H1 (cell line): ENCODE results near the gene C22orf23. TPM values are rescaled to one million over a fixed set of nuclear protein-coding genes. Genes with fewer than 3 reads are reported as not detected.

Source experiments
- BACH1 ChIP-seq: IDR thresholded peaks from 2 replicates; pipeline ENCODE4 v1.6.1; 2012; ENCODE audit warnings: low read length, improper control_type of control experiment
- CHD7 ChIP-seq: fragments of 300-600 bp; sonication (generic); IDR thresholded peaks from 2 replicates; pipeline ENCODE4 v1.7.1; 2012; ENCODE audit warnings: low read length, moderate library complexity, mild to moderate bottlenecking, inconsistent platforms; ENCODE audit not compliant: insufficient replicate concordance
- CTCF ChIP-seq, 3 experiments: IDR thresholded peaks; 1 replicate in 2 of 3; 2 replicates in 1 of 3; pipeline versions ENCODE4 v1.5.1 to v1.6.1; 2011; ENCODE audit warnings: low read length in 3 of 3, mild to moderate bottlenecking in 3 of 3, inconsistent platforms in 2 of 3, low read depth in 1 of 3, moderate library complexity in 1 of 3; ENCODE audit not compliant: insufficient read depth in 1 of 3; ENCODE audit errors: control extremely low read depth in 1 of 3
- KDM1A ChIP-seq: fragments of 200-600, 300-600 bp; sonication (generic); IDR thresholded peaks from 2 replicates; pipeline ENCODE4 v1.7.1; 2016; ENCODE audit warnings: mild to moderate bottlenecking, low read length, borderline replicate concordance
- SAP30 ChIP-seq: fragments of 300-600 bp; sonication (generic); IDR thresholded peaks from 2 replicates; pipeline ENCODE4 v1.7.1; 2012; ENCODE audit warnings: low read length, moderate library complexity, mild to moderate bottlenecking, inconsistent platforms; ENCODE audit not compliant: insufficient read depth, insufficient replicate concordance
- SIRT6 ChIP-seq: IDR thresholded peaks from one replicate; pipeline ENCODE4 v1.7.1; 2012; ENCODE audit warnings: low read length, inconsistent platforms
- SP1 ChIP-seq: IDR thresholded peaks from 2 replicates; pipeline ENCODE4 v1.6.1; 2011; ENCODE audit warnings: low read depth, low read length
- TAF1 ChIP-seq: IDR thresholded peaks from 2 replicates; pipeline ENCODE4 v1.6.1; 2011; ENCODE audit warnings: mild to moderate bottlenecking, low read depth, low read length
- TCF12 ChIP-seq: IDR thresholded peaks from 2 replicates; pipeline ENCODE4 v1.6.1; 2011; ENCODE audit warnings: low read depth, mild to moderate bottlenecking, low read length
- YY1 ChIP-seq: IDR thresholded peaks from 2 replicates; pipeline ENCODE4 v1.6.1; 2011; ENCODE audit warnings: low read depth, mild to moderate bottlenecking, low read length
- polyA plus RNA-seq, 7 experiments: library from polyadenylated mRNA; depleted of rRNA in 3 of 7; stranded (reverse) in 5 of 7; unstranded in 2 of 7; fragments of >200 nt in 5 of 7; fragments of 200-250 nt in 2 of 7; gene quantifications; 1 replicate in 5 of 7; 2 replicates in 1 of 7; 4 replicates in 1 of 7; pipeline versions ENCODE4 v1.2.1 to v1.2.3, GENCODE V29; 2011 to 2013; ENCODE audit warnings: missing spikeins in 2 of 7, mixed read lengths in 2 of 7
- total RNA-seq: library from RNA; stranded (reverse); fragmentation: NEBNext Ultra II Directional; extraction: Animal tissue kit (Norgen Biotek cat#: 25700); gene quantifications from 2 replicates; pipeline ENCODE4 v1.2.1, GENCODE V29; 2021

Gene C22orf23
- total and polyA plus RNA-seq, 2 of the 8 experiments (the other 6 are each of a cell fraction or from before 2014, with no cell fraction given), result 0.50 to 0.54 TPM

- TF ChIP-seq CHD7 (no peak), SP1 (no peak), BACH1 (no peak), CTCF (IDR thresholded peaks at IDR 0.05; ENCODE audit: control extremely low read depth in 1 of 3, insufficient read depth in 1 of 3, low read depth in 1 of 3, low read length in 3 of 3) (no peak), KDM1A (no peak), TCF12 (no peak), YY1 (no peak), SIRT6 (no peak), TAF1 (no peak), SAP30 (no peak)
Observed at GRCh38 chr22:37972527-37972926, 19.1 kb upstream of the C22orf23 start (continued).
